ENCODE results near the gene PRKCZ.

DNA sequence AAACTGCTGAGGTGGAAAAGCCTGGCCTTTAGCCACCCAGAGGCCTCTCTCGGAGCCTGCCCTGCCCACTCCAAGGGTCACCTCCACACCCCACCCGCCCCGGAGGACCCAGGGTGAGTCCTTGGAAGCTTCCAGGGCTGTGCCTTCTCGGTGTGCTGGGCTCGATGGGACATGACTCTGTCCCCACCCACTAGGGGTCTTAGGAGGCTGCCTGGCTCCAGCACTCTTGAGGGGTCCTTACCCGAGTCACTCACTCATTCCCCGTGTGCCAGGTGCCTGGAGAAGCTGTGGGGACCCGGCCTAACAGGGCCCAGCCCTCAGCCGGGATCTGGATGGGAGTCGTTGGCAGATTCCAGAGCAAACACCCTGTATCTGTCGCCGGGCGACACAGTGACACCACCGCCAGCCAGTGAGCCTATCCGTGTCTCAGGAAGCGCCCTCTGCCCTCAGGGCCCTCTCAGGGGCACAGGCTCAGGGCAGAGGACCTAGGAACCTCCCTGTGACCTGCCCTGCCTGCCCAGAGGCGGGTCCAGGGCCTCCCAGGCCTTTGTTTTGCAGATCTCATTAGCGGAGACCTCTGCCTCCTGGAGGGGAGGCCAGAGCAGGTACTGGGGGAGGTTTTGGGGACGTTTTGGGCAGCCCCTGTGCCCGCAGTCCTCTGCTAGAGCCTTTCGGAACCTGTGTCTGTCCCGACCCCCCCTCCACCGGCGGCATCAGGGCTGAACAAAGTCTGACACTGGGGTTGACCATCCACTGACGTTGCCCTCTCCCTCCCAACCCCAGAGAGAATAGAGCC is 3.1 kb upstream of the PRKCZ start:
- TF ChIP-seq CTCF (IDR thresholded peaks at IDR 0.05 in 2 of 3, conservative IDR thresholded peaks at IDR 0.05 in 1 of 3; ENCODE audit: insufficient read depth in 2 of 3, low read depth in 1 of 3, low read length in 3 of 3) (no peak), POLR2AphosphoS5 (IDR thresholded peaks at IDR 0.05; ENCODE audit: control insufficient read depth, insufficient read depth, low read depth, low read length) (no peak)
